Adrenal gland (tissue), 5 donors: ENCODE data around the gene SASH1.

ENCODE experiments used
- POLR2A ChIP-seq, 2 donors: fragments of 450-650 bp; IDR thresholded peaks; one replicate each; pipeline ENCODE4 v1.6.1; 2017; ENCODE audit warnings: antibody characterized with exemption in 2 of 2, mild to moderate bottlenecking in 2 of 2, moderate library complexity in 1 of 2
- TF ChIP-seq, protein P1 (sequence below), 6 experiments: fragments of 450-650 bp in 4 of 6; fragments of 200-600 bp in 2 of 6; sonication (generic) in 1 of 6; IDR thresholded peaks; 1 replicate in 5 of 6; 2 replicates in 1 of 6; pipeline versions ENCODE4 v1.5.1 to v1.8.0; 2016 to 2021; ENCODE audit warnings: antibody characterized with exemption in 6 of 6, mild to moderate bottlenecking in 2 of 6, moderate library complexity in 1 of 6
- donor health status: DM: no; HTN: no; CAD: no.

DNA sequence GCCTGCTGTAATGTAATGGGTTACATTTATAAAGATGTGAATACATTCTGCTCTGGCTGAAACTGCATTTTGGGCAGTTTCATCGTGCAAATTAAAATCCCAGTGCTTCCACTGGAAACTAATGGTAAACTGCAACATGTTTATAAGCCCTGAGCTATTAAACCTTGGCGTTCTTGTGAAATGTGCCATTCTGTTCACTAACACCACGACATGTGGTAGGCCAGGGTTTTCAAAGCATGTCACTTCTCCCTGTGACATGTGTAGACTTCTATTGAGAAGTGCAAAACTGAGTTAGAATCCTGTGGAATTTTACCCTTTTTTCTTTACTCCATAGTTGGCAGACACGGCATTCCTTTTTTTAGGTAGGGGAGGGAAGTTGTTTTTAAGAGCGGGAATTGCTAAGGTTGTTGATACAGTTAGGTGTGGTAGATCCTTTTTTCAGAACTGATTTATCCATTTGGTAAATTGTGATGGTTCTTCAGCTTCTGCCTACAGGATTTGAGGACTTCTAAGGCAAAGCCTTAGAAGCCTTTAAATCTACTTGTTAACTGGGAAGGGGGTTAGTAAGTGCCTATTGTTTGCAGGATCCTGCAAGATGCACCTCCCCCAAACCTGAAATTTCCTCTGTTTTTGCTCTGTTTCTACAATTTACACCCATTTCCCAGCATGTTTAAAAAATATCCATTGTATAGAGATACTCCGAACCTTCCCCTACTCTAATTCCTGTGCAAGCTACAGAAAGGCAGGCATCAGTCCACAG is 4.2 kb downstream of the SASH1 start:
- TF ChIP-seq, protein P1, sequence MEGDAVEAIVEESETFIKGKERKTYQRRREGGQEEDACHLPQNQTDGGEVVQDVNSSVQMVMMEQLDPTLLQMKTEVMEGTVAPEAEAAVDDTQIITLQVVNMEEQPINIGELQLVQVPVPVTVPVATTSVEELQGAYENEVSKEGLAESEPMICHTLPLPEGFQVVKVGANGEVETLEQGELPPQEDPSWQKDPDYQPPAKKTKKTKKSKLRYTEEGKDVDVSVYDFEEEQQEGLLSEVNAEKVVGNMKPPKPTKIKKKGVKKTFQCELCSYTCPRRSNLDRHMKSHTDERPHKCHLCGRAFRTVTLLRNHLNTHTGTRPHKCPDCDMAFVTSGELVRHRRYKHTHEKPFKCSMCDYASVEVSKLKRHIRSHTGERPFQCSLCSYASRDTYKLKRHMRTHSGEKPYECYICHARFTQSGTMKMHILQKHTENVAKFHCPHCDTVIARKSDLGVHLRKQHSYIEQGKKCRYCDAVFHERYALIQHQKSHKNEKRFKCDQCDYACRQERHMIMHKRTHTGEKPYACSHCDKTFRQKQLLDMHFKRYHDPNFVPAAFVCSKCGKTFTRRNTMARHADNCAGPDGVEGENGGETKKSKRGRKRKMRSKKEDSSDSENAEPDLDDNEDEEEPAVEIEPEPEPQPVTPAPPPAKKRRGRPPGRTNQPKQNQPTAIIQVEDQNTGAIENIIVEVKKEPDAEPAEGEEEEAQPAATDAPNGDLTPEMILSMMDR (IDR thresholded peaks at IDR 0.05): no peak
- TF ChIP-seq POLR2A (IDR thresholded peaks at IDR 0.05): no peak
